Hepatocyte (in vitro differentiated cells): ENCODE measurements around the gene IL2RA. TPM values are rescaled to one million over a fixed set of nuclear protein-coding genes. Genes with fewer than 3 reads are reported as not detected.
"Not testable (repeated sequence)": the region's sequence is repeated elsewhere in the genome, so short reads cannot be mapped to it uniquely, and the experiment has no call there.

Experiments
- DNase-seq: peaks from one replicate; pipeline ENCODE4 v3.0.0-alpha.2; 2016; ENCODE audit warnings: low spot score
- H2AFZ ChIP-seq: fragments of 200-600 bp; sonication (generic); 2 replicates; pipeline ENCODE4 v1.6.0; 2016; ENCODE audit warnings: antibody characterized with exemption, mild to moderate bottlenecking
- H3K27ac ChIP-seq: fragments of 200-600 bp; sonication (generic); 2 replicates; pipeline ENCODE4 v1.5.1; 2016; ENCODE audit warnings: mild to moderate bottlenecking
- H3K27me3 ChIP-seq: fragments of 200-600 bp; sonication (generic); 2 replicates; pipeline ENCODE4 v1.6.1; 2016
- H3K36me3 ChIP-seq: fragments of 200-600 bp; sonication (generic); replicated peaks from 2 replicates; pipeline ENCODE4 v1.5.1; 2016; ENCODE audit warnings: low read depth; ENCODE audit not compliant: insufficient read depth
- H3K4me1 ChIP-seq: fragments of 200-600 bp; sonication (generic); 2 replicates; pipeline ENCODE4 v1.5.1; 2016; ENCODE audit warnings: mild to moderate bottlenecking, moderate library complexity; ENCODE audit not compliant: insufficient read depth
- H3K4me2 ChIP-seq: fragments of 200-600 bp; sonication (generic); 2 replicates; pipeline ENCODE4 v1.6.0; 2016
- H3K4me3 ChIP-seq: fragments of 200-600 bp; sonication (generic); 2 replicates; pipeline ENCODE4 v1.5.1; 2016; ENCODE audit warnings: mild to moderate bottlenecking
- H3K79me2 ChIP-seq: fragments of 200-600 bp; sonication (generic); 2 replicates; pipeline ENCODE4 v1.6.0; 2017; ENCODE audit warnings: mild to moderate bottlenecking
- H3K9me2 ChIP-seq: fragments of 200-600 bp; sonication (generic); replicated peaks from 2 replicates; pipeline ENCODE4 v1.6.0; 2017; ENCODE audit warnings: mild to moderate bottlenecking; ENCODE audit not compliant: insufficient read depth
- H3K9me3 ChIP-seq: fragments of 200-600 bp; sonication (generic); 2 replicates; pipeline ENCODE4 v1.5.1; 2016; ENCODE audit warnings: low read depth, mild to moderate bottlenecking
- H4K20me1 ChIP-seq: fragments of 200-600 bp; sonication (generic); 2 replicates; pipeline ENCODE4 v1.6.0; 2016; ENCODE audit warnings: mild to moderate bottlenecking; ENCODE audit not compliant: insufficient read depth, poor library complexity, severe bottlenecking
- EZH2 ChIP-seq: fragments of 200-600 bp; sonication (generic); IDR thresholded peaks from 2 replicates; pipeline ENCODE4 v1.6.1; 2016; ENCODE audit warnings: antibody characterized with exemption, mild to moderate bottlenecking, borderline replicate concordance
- EZH2phosphoT487 ChIP-seq: fragments of 200-600 bp; sonication (generic); IDR thresholded peaks from one replicate; pipeline ENCODE4 v1.6.1; 2018; ENCODE audit warnings: antibody characterized with exemption, mild to moderate bottlenecking, low read depth, moderate library complexity; ENCODE audit not compliant: unreplicated experiment, severe bottlenecking
- WGBS: methylation state at CpG from one replicate; pipeline ENCODE4 v1.1.6; 2016; ENCODE audit warnings: low lambda C conversion rate; ENCODE audit errors: missing lambda C conversion rate; 5-methylcytosine and 5-hydroxymethylcytosine counted together
- polyA plus RNA-seq: library from polyadenylated mRNA; unstranded; fragments of >200 nt; fragmentation: Nextera tagmentation; extraction: Ambion mirVana; gene quantifications from 2 replicates; pipeline ENCODE4 v1.2.1, GENCODE V29; 2016
- total RNA-seq: library from RNA; depleted of rRNA; stranded (reverse); fragments of >200 nt; gene quantifications from 2 replicates; pipeline ENCODE4 v1.2.3, GENCODE V29; 2014
- TF ChIP-seq, protein P1 (sequence below): fragments of 200-600 bp; sonication (generic); IDR thresholded peaks from 2 replicates; pipeline ENCODE4 v1.5.1; 2016; ENCODE audit warnings: antibody characterized with exemption, mild to moderate bottlenecking; ENCODE audit not compliant: poor library complexity

Gene IL2RA
- total and polyA plus RNA-seq, 2 experiments from 2014 or later: not detected

- Histone ChIP-seq H3K79me2 (no peaks in the 10 kb centered on the region), H2AFZ (no peak overlapping the region), H3K4me2 (no peak overlapping the region), H3K4me1 (no peaks in the 10 kb centered on the region), H3K27ac (no peak overlapping the region), H3K9me2 (no peaks in the 10 kb centered on the region), H3K4me3 (no peak overlapping the region), H4K20me1 (no peaks in the 10 kb centered on the region), H3K36me3 (no peaks in the 10 kb centered on the region), H3K9me3 (no peaks in the 10 kb centered on the region), H3K27me3 (no peaks in the 10 kb centered on the region)
- WGBS: 84% methylated on average over 6 of the region's 6 CpGs
- no peak for DNase-seq
- TF ChIP-seq, protein P1, sequence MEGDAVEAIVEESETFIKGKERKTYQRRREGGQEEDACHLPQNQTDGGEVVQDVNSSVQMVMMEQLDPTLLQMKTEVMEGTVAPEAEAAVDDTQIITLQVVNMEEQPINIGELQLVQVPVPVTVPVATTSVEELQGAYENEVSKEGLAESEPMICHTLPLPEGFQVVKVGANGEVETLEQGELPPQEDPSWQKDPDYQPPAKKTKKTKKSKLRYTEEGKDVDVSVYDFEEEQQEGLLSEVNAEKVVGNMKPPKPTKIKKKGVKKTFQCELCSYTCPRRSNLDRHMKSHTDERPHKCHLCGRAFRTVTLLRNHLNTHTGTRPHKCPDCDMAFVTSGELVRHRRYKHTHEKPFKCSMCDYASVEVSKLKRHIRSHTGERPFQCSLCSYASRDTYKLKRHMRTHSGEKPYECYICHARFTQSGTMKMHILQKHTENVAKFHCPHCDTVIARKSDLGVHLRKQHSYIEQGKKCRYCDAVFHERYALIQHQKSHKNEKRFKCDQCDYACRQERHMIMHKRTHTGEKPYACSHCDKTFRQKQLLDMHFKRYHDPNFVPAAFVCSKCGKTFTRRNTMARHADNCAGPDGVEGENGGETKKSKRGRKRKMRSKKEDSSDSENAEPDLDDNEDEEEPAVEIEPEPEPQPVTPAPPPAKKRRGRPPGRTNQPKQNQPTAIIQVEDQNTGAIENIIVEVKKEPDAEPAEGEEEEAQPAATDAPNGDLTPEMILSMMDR: no peak
- TF ChIP-seq EZH2phosphoT487: no peak
- no peak for TF ChIP-seq EZH2
Observed at GRCh38 chr10:6068006-6068405, 5.8 kb upstream of the IL2RA start.

GRCh38 chr10:6067457-6067856 lies 5.3 kb upstream of the IL2RA start:
- Histone ChIP-seq H3K4me2 (no peak overlapping the region), H3K9me3 (no peaks in the 10 kb centered on the region), H4K20me1 (no peaks in the 10 kb centered on the region), H3K79me2 (no peaks in the 10 kb centered on the region), H3K36me3 (no peaks in the 10 kb centered on the region), H3K4me1 (no peaks in the 10 kb centered on the region), H3K27me3 (no peaks in the 10 kb centered on the region), H3K27ac (no peak overlapping the region), H3K4me3 (no peak overlapping the region), H2AFZ (no peak overlapping the region), H3K9me2 (no peaks in the 10 kb centered on the region)
- 81% methylated on average over 4 of the region's 4 CpGs for WGBS
- TF ChIP-seq, protein P1: no peak
- TF ChIP-seq EZH2 (no peak), EZH2phosphoT487 (no peak)
- no peak for DNase-seq

DNA sequence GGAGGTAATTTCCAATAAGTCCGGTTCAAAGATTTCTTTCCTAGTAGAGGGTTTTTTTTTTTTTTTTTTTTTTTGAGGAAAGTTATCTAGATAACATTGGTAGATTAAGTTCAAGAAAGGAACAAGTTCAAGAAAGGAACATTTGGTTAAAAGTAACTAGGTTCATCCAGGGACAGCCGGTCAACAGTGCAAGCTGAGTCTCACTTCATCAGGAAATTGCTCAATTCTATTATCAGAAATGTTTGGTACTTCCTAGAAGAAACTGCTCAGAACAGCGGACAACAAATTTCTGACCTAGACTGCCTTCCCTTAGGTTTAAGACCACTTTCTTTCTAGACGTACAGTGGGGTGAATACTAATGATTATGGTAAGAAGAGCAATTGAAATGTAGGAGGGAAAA lies 3.7 kb upstream of the IL2RA start:
- Histone ChIP-seq H3K4me2 (no peak overlapping the region), H3K4me3 (no peak overlapping the region), H3K36me3 (no peaks in the 10 kb centered on the region), H3K9me2 (no peaks in the 10 kb centered on the region), H3K27ac (no peak overlapping the region), H3K4me1 (no peaks in the 10 kb centered on the region), H4K20me1 (no peaks in the 10 kb centered on the region), H3K27me3 (no peaks in the 10 kb centered on the region), H3K9me3 (no peaks in the 10 kb centered on the region), H3K79me2 (no peaks in the 10 kb centered on the region), H2AFZ (no peak overlapping the region)
- WGBS: 85% methylated on average over 4 of the region's 4 CpGs
- no peak for DNase-seq
- TF ChIP-seq EZH2 (no peak), EZH2phosphoT487 (no peak)
- TF ChIP-seq, protein P1: no peak

GRCh38 chr10:6065406-6065805 lies 3.2 kb upstream of the IL2RA start:
- Histone ChIP-seq H3K4me1 (no peaks in the 10 kb centered on the region), H4K20me1 (no peaks in the 10 kb centered on the region), H3K79me2 (no peaks in the 10 kb centered on the region), H3K27ac (no peak overlapping the region), H3K4me2 (no peak overlapping the region), H3K4me3 (no peak overlapping the region), H2AFZ (no peak overlapping the region), H3K27me3 (no peaks in the 10 kb centered on the region), H3K9me3 (no peaks in the 10 kb centered on the region), H3K9me2 (no peaks in the 10 kb centered on the region), H3K36me3 (no peaks in the 10 kb centered on the region)
- 92% methylated on average over 3 of the region's 3 CpGs for WGBS
- DNase-seq: no peak
- no peak for TF ChIP-seq EZH2phosphoT487
- TF ChIP-seq, protein P1: no peak
- no peak for TF ChIP-seq EZH2

- not testable (repeated sequence) for H3K36me3 ChIP-seq, H3K9me3 ChIP-seq, H3K4me1 ChIP-seq, H2AFZ ChIP-seq, H3K4me3 ChIP-seq, H3K27ac ChIP-seq, H3K4me2 ChIP-seq, H3K9me2 ChIP-seq, DNase-seq, H3K27me3 ChIP-seq, H3K79me2 ChIP-seq, H4K20me1 ChIP-seq
- WGBS: 96% methylated on average over 3 of the region's 3 CpGs
Observed at GRCh38 chr10:6064726-6065125, 2.6 kb upstream of the IL2RA start.
